WTC11 (cell line): ENCODE results near the gene RPA3. TPM values are rescaled to one million over a fixed set of nuclear protein-coding genes. Genes with fewer than 3 reads are reported as not detected.

ENCODE experiments used
- ATAC-seq: fragments of 200-7000 bp; cut with Tn5 transposase; 2 replicates; pipeline ENCODE4 v1.10.0; 2021; ENCODE audit warnings: mild to moderate bottlenecking, moderate library complexity
- CTCF ChIA-PET: fragments of 300-600 bp; sonication (Branson Sonifier 250); formaldehyde crosslinking; loops from one replicate; lab custom pipeline; 2021; ENCODE audit warnings: antibody characterized with exemption; lab: Charles Lee
- POLR2A ChIA-PET: fragments of 350-600 bp; sonication (Branson Sonifier 250); formaldehyde crosslinking; loops from one replicate; lab custom pipeline; 2021; ENCODE audit warnings: antibody characterized with exemption; lab: Charles Lee
- DNase-seq: peaks from one replicate; pipeline ENCODE4 v3.0.0; 2021; ENCODE audit warnings: low spot score
- H3K27ac Mint-ChIP-seq: 2 replicates; pipeline ENCODE4 v1.8.0; 2021; ENCODE audit warnings: mixed read lengths
- H3K27me3 Mint-ChIP-seq: 2 replicates; pipeline ENCODE4 v1.8.0; 2021; ENCODE audit warnings: low read depth, mild to moderate bottlenecking, moderate library complexity, mixed read lengths
- H3K36me3 Mint-ChIP-seq: 2 replicates; pipeline ENCODE4 v1.8.0; 2021; ENCODE audit warnings: mixed read lengths
- H3K4me1 Mint-ChIP-seq: 2 replicates; pipeline ENCODE4 v1.8.0; 2022; ENCODE audit warnings: mixed read lengths
- H3K4me3 Mint-ChIP-seq: 2 replicates; pipeline ENCODE4 v1.8.0; 2021; ENCODE audit warnings: mild to moderate bottlenecking, moderate library complexity, mixed read lengths
- H3K9me3 Mint-ChIP-seq: 2 replicates; pipeline ENCODE4 v1.8.0; 2021; ENCODE audit warnings: mixed read lengths
- ATF1 ChIP-seq: sonication (generic); formaldehyde crosslinking; IDR thresholded peaks from 2 replicates; pipeline ENCODE4 v1.8.1; 2023; ENCODE audit warnings: mild to moderate bottlenecking, moderate library complexity, missing genetic modification reagents
- CDX4 ChIP-seq: fragments of 250-450 bp; sonication (Bioruptor Pico); IDR thresholded peaks from 2 replicates; pipeline ENCODE4 v1.9.0; 2021; ENCODE audit warnings: moderate library complexity, mild to moderate bottlenecking, inconsistent platforms, borderline replicate concordance
- CREB1 ChIP-seq: sonication (generic); formaldehyde crosslinking; IDR thresholded peaks from 2 replicates; pipeline ENCODE4 v1.8.0; 2023; ENCODE audit warnings: mild to moderate bottlenecking, missing genetic modification reagents
- E2F4 ChIP-seq: sonication (generic); formaldehyde crosslinking; IDR thresholded peaks from 2 replicates; pipeline ENCODE4 v1.8.1; 2022; ENCODE audit warnings: low read depth, mild to moderate bottlenecking, moderate library complexity, missing genetic modification reagents, borderline replicate concordance
- E2F5 ChIP-seq: sonication (generic); formaldehyde crosslinking; IDR thresholded peaks from 2 replicates; pipeline ENCODE4 v1.8.1; 2022; ENCODE audit warnings: mild to moderate bottlenecking, moderate library complexity, missing genetic modification reagents
- ESRRA ChIP-seq: sonication (generic); formaldehyde crosslinking; IDR thresholded peaks from 2 replicates; pipeline ENCODE4 v1.8.1; 2022; ENCODE audit warnings: mild to moderate bottlenecking, missing genetic modification reagents, borderline replicate concordance
- ETV6 ChIP-seq: sonication (generic); formaldehyde crosslinking; IDR thresholded peaks from 2 replicates; pipeline ENCODE4 v1.8.1; 2022; ENCODE audit warnings: mild to moderate bottlenecking, missing genetic modification reagents
- FOXJ3 ChIP-seq: sonication (generic); formaldehyde crosslinking; IDR thresholded peaks from 2 replicates; pipeline ENCODE4 v1.9.0; 2021; ENCODE audit warnings: missing genetic modification reagents, mild to moderate bottlenecking, borderline replicate concordance
- IRF1 ChIP-seq: sonication (generic); formaldehyde crosslinking; IDR thresholded peaks from 2 replicates; pipeline ENCODE4 v1.8.0; 2023; ENCODE audit warnings: missing genetic modification reagents
- IRF2 ChIP-seq: sonication (generic); formaldehyde crosslinking; IDR thresholded peaks from 2 replicates; pipeline ENCODE4 v1.8.0; 2022; ENCODE audit warnings: low read depth, missing genetic modification reagents, borderline replicate concordance
- JUN ChIP-seq: sonication (generic); formaldehyde crosslinking; IDR thresholded peaks from 2 replicates; pipeline ENCODE4 v1.8.0; 2023; ENCODE audit warnings: mild to moderate bottlenecking, missing genetic modification reagents
- NFYB ChIP-seq: sonication (generic); formaldehyde crosslinking; conservative IDR thresholded peaks from 2 replicates; pipeline ENCODE4 v1.8.0; 2022; ENCODE audit warnings: low read depth, missing genetic modification reagents
- SMAD4 ChIP-seq: sonication (generic); formaldehyde crosslinking; IDR thresholded peaks from 2 replicates; pipeline ENCODE4 v1.8.0; 2022; ENCODE audit warnings: mild to moderate bottlenecking, missing genetic modification reagents
- SP1 ChIP-seq: sonication (generic); formaldehyde crosslinking; conservative IDR thresholded peaks from 2 replicates; pipeline ENCODE4 v1.8.1; 2022; ENCODE audit warnings: missing genetic modification reagents
- TEAD4 ChIP-seq: sonication (generic); formaldehyde crosslinking; IDR thresholded peaks from 2 replicates; pipeline ENCODE4 v1.8.0; 2022; ENCODE audit warnings: mild to moderate bottlenecking, missing genetic modification reagents
- ZMAT4 ChIP-seq: fragments of 250-450 bp; sonication (Bioruptor Pico); IDR thresholded peaks from 2 replicates; pipeline ENCODE4 v1.9.0; 2021; ENCODE audit warnings: mild to moderate bottlenecking
- ZNF121 ChIP-seq: sonication (generic); formaldehyde crosslinking; IDR thresholded peaks from 2 replicates; pipeline ENCODE4 v1.8.0; 2023; ENCODE audit warnings: missing genetic modification reagents
- ZNF671 ChIP-seq: fragments of 250-450 bp; sonication (Bioruptor Pico); IDR thresholded peaks from 2 replicates; pipeline ENCODE4 v1.8.0; 2021; ENCODE audit warnings: mild to moderate bottlenecking
- total RNA-seq: library from RNA; stranded (reverse); gene quantifications from 3 replicates; pipeline ENCODE4 v1.2.3, GENCODE V29; 2021
- TF ChIP-seq, protein P1 (sequence below): sonication (generic); formaldehyde crosslinking; IDR thresholded peaks from 2 replicates; pipeline ENCODE4 v1.8.1; 2023; ENCODE audit warnings: mild to moderate bottlenecking, missing genetic modification reagents, borderline replicate concordance
- TF ChIP-seq, protein P2 (sequence below): fragments of 200-600 bp; IDR thresholded peaks from 2 replicates; pipeline ENCODE4 v1.8.0; 2022; ENCODE audit warnings: antibody characterized with exemption
- TF ChIP-seq, protein P3 (sequence below): sonication (generic); formaldehyde crosslinking; IDR thresholded peaks from 2 replicates; pipeline ENCODE4 v1.8.1; 2023; ENCODE audit warnings: mild to moderate bottlenecking, missing genetic modification reagents, moderate library complexity

RPA3 gene
- total RNA-seq, 1 experiment from 2014 or later, result 97.8 TPM

GRCh38 chr7:7693881-7694280, 24.5 kb downstream of the RPA3 start (continued):
- TF ChIP-seq IRF1 (CRISPR knock-in tag) (no peak), E2F5 (CRISPR knock-in tag) (no peak)
- TF ChIP-seq, protein P1, sequence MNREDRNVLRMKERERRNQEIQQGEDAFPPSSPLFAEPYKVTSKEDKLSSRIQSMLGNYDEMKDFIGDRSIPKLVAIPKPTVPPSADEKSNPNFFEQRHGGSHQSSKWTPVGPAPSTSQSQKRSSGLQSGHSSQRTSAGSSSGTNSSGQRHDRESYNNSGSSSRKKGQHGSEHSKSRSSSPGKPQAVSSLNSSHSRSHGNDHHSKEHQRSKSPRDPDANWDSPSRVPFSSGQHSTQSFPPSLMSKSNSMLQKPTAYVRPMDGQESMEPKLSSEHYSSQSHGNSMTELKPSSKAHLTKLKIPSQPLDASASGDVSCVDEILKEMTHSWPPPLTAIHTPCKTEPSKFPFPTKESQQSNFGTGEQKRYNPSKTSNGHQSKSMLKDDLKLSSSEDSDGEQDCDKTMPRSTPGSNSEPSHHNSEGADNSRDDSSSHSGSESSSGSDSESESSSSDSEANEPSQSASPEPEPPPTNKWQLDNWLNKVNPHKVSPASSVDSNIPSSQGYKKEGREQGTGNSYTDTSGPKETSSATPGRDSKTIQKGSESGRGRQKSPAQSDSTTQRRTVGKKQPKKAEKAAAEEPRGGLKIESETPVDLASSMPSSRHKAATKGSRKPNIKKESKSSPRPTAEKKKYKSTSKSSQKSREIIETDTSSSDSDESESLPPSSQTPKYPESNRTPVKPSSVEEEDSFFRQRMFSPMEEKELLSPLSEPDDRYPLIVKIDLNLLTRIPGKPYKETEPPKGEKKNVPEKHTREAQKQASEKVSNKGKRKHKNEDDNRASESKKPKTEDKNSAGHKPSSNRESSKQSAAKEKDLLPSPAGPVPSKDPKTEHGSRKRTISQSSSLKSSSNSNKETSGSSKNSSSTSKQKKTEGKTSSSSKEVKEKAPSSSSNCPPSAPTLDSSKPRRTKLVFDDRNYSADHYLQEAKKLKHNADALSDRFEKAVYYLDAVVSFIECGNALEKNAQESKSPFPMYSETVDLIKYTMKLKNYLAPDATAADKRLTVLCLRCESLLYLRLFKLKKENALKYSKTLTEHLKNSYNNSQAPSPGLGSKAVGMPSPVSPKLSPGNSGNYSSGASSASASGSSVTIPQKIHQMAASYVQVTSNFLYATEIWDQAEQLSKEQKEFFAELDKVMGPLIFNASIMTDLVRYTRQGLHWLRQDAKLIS (CRISPR knock-in tag), result no peak

GRCh38 chr7:7688956-7689355, 29.5 kb downstream of the RPA3 start:
- no peak for ATAC-seq
- TF ChIP-seq CREB1, result no peak
- TF ChIP-seq ETV6 (CRISPR knock-in tag), result no peak
- TF ChIP-seq ESRRA (CRISPR knock-in tag), result no peak
- TF ChIP-seq, protein P2, sequence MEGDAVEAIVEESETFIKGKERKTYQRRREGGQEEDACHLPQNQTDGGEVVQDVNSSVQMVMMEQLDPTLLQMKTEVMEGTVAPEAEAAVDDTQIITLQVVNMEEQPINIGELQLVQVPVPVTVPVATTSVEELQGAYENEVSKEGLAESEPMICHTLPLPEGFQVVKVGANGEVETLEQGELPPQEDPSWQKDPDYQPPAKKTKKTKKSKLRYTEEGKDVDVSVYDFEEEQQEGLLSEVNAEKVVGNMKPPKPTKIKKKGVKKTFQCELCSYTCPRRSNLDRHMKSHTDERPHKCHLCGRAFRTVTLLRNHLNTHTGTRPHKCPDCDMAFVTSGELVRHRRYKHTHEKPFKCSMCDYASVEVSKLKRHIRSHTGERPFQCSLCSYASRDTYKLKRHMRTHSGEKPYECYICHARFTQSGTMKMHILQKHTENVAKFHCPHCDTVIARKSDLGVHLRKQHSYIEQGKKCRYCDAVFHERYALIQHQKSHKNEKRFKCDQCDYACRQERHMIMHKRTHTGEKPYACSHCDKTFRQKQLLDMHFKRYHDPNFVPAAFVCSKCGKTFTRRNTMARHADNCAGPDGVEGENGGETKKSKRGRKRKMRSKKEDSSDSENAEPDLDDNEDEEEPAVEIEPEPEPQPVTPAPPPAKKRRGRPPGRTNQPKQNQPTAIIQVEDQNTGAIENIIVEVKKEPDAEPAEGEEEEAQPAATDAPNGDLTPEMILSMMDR, result no peak
- no peak for TF ChIP-seq SP1 (CRISPR knock-in tag)
- no peak for TF ChIP-seq ATF1 (CRISPR knock-in tag)
- no peak for TF ChIP-seq IRF1 (CRISPR knock-in tag)
- TF ChIP-seq SMAD4 (CRISPR knock-in tag), result no peak
- TF ChIP-seq, protein P3, sequence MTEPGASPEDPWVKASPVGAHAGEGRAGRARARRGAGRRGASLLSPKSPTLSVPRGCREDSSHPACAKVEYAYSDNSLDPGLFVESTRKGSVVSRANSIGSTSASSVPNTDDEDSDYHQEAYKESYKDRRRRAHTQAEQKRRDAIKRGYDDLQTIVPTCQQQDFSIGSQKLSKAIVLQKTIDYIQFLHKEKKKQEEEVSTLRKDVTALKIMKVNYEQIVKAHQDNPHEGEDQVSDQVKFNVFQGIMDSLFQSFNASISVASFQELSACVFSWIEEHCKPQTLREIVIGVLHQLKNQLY (CRISPR knock-in tag), result no peak
- TF ChIP-seq IRF2 (CRISPR knock-in tag), result no peak
- no peak for TF ChIP-seq ZMAT4 (CRISPR knock-in tag)
- TF ChIP-seq ZNF121 (CRISPR knock-in tag), result no peak
- no peak for TF ChIP-seq ZNF671 (CRISPR knock-in tag)
- no peak for TF ChIP-seq FOXJ3 (CRISPR knock-in tag)
- TF ChIP-seq CDX4 (CRISPR knock-in tag), result no peak
- no peak for TF ChIP-seq NFYB (CRISPR knock-in tag)
- no peak for TF ChIP-seq TEAD4 (CRISPR knock-in tag)
- TF ChIP-seq E2F4 (CRISPR knock-in tag), result no peak
- TF ChIP-seq JUN (CRISPR knock-in tag), result no peak
- H3K9me3 Mint-ChIP-seq, result no peaks in the 10 kb centered on the region
- ChIA-PET CTCF (no interaction called here), POLR2A (no interaction called here)
- no peak overlapping the region for H3K27ac Mint-ChIP-seq
- no peaks in the 10 kb centered on the region for H3K36me3 Mint-ChIP-seq
- H3K27me3 Mint-ChIP-seq, result no peaks in the 10 kb centered on the region; the same call in 1 of the 2 replicates
- 0 out of 2 replicates have a peak, but pooled peaks cover 6% of the 10 kb centered on the region for H3K4me1 Mint-ChIP-seq
- H3K4me3 Mint-ChIP-seq, result no peak overlapping the region
- no peak for DNase-seq
